Panc1 (cell line): ENCODE measurements around the gene COL4A1. TPM values are rescaled to one million over a fixed set of nuclear protein-coding genes. Genes with fewer than 3 reads are reported as not detected.

ENCODE experiments used
- ATAC-seq: fragments of 200-7000 bp; cut with Tn5 transposase; 2 replicates; pipeline ENCODE4 v1.9.1; 2020; ENCODE audit warnings: mild to moderate bottlenecking, moderate library complexity
- BruUV-seq: library from RNA; stranded (reverse); fragments of 400-500 nt; replicated peaks from 2 replicates; lab custom pipeline; 2021; lab: Mats Ljungman, UMichigan
- CTCF ChIA-PET: fragments of 300-600 bp; sonication (Branson Sonifier 250); formaldehyde crosslinking; loops from one replicate; lab custom pipeline; 2022; ENCODE audit warnings: antibody characterized with exemption; lab: Charles Lee
- POLR2A ChIA-PET: fragments of 300-600 bp; sonication (Branson Sonifier 250); formaldehyde crosslinking; loops from one replicate; lab custom pipeline; 2022; ENCODE audit warnings: antibody characterized with exemption; lab: Charles Lee
- DNase-seq: peaks from one replicate; pipeline ENCODE4 v3.0.0-alpha.2; 2010; ENCODE audit warnings: low read depth, low spot score
- H3K27ac ChIP-seq: 2 replicates; pipeline ENCODE4 v1.5.1; 2011; ENCODE audit warnings: mild to moderate bottlenecking, low read length, inconsistent platforms
- H3K27me3 ChIP-seq: fragments of 200-500 bp; sonication (Bioruptor generic); 2 replicates; pipeline ENCODE4 v1.6.0; 2014; ENCODE audit warnings: low read length, inconsistent platforms; ENCODE audit not compliant: control insufficient read depth, insufficient read depth
- H3K36me3 ChIP-seq: fragments of 200-500 bp; sonication (Bioruptor generic); 2 replicates; pipeline ENCODE4 v1.5.1; 2014; ENCODE audit warnings: inconsistent platforms, mild to moderate bottlenecking, low read length, moderate library complexity; ENCODE audit not compliant: control insufficient read depth, insufficient read depth
- H3K4me1 ChIP-seq: 2 replicates; pipeline ENCODE4 v1.5.1; 2011; ENCODE audit warnings: inconsistent platforms, mild to moderate bottlenecking, low read length, moderate library complexity; ENCODE audit not compliant: control insufficient read depth, insufficient read depth
- H3K4me3 ChIP-seq, 2 experiments: 2 replicates each; pipeline ENCODE4 v1.5.1; 2011 to 2012; ENCODE audit warnings: low read depth in 2 of 2, low read length in 2 of 2, mild to moderate bottlenecking in 2 of 2, inconsistent platforms in 1 of 2, moderate library complexity in 1 of 2
- H3K9me3 ChIP-seq: fragments of 200-500 bp; sonication (Bioruptor generic); 2 replicates; pipeline ENCODE4 v1.5.1; 2014; ENCODE audit warnings: low read depth, mild to moderate bottlenecking, inconsistent platforms, low read length, moderate library complexity; ENCODE audit not compliant: control insufficient read depth, insufficient read depth
- CTCF ChIP-seq: fragments of 450-650 bp; IDR thresholded peaks from 2 replicates; pipeline ENCODE4 v1.5.1; 2017; ENCODE audit warnings: mild to moderate bottlenecking
- POLR2AphosphoS5 ChIP-seq: IDR thresholded peaks from 2 replicates; pipeline ENCODE4 v1.6.1; 2012; ENCODE audit warnings: mild to moderate bottlenecking, low read depth, low read length, moderate library complexity
- REST ChIP-seq, 2 experiments: IDR thresholded peaks; 2 replicates each; pipeline ENCODE4 v1.6.1; 2011 to 2012; ENCODE audit warnings: low read depth in 2 of 2, control low read depth in 1 of 2, low read length in 1 of 2, mild to moderate bottlenecking in 1 of 2, moderate library complexity in 1 of 2; ENCODE audit not compliant: insufficient read depth in 1 of 2
- SIN3A ChIP-seq: IDR thresholded peaks from 2 replicates; pipeline ENCODE4 v1.6.1; 2012; ENCODE audit warnings: low read depth, mild to moderate bottlenecking, low read length, moderate library complexity, borderline replicate concordance; ENCODE audit not compliant: insufficient read depth
- TCF7L2 ChIP-seq: IDR thresholded peaks from 2 replicates; pipeline ENCODE4 v1.6.1; 2011; ENCODE audit warnings: mild to moderate bottlenecking, low read depth, low read length, inconsistent platforms
- in situ Hi-C: cut with HindIII; loops from 2 replicates; pipeline ENCODE4 v1.10.0; 2016; ENCODE audit warnings: low sequenced_read_pairs, low pct_unique_long_range_greater_than_20kb
- intact Hi-C: fragments of 100-400 bp; cut with micrococcal nuclease; formaldehyde crosslinking; loops from one replicate; pipeline ENCODE4 v1.10.0; 2022; ENCODE audit not compliant: unreplicated experiment
- total RNA-seq: library from RNA; stranded (reverse); gene quantifications from one replicate; pipeline ENCODE4 v1.2.1, GENCODE V29; 2021; ENCODE audit not compliant: unreplicated experiment

Gene COL4A1
- total RNA-seq, 1 experiment from 2014 or later = 1.1 TPM

GRCh38 chr13:110157718-110158117, 149.2 kb downstream of the COL4A1 start:
- CTCF ChIA-PET = no interaction called here
- DNase-seq (no peak), ATAC-seq (no peak)
- in situ Hi-C loops = no loop called here
- no peak overlapping the region for H3K4me3 ChIP-seq
- POLR2A ChIA-PET = no interaction called here
- intact Hi-C loops = no loop called here
- no peaks in the 10 kb centered on the region for H3K27me3 ChIP-seq
- TF ChIP-seq TCF7L2 (no peak), CTCF (no peak), SIN3A (no peak), POLR2AphosphoS5 (no peak), REST (IDR thresholded peaks at IDR 0.05; ENCODE audit: insufficient read depth in 1 of 2, low read depth in 2 of 2, low read length in 1 of 2) (no peak)
- H3K9me3 ChIP-seq = no peaks in the 10 kb centered on the region
- no peaks in the 10 kb centered on the region for H3K4me1 ChIP-seq
- no peak overlapping the region for H3K27ac ChIP-seq
- no TSS peak for BruUV-seq
- H3K36me3 ChIP-seq = no peaks in the 10 kb centered on the region

GRCh38 chr13:110156301-110157049, 150.5 kb downstream of the COL4A1 start:
- Histone ChIP-seq H3K9me3 (no peaks in the 10 kb centered on the region), H3K27ac (no peak overlapping the region), H3K36me3 (no peaks in the 10 kb centered on the region), H3K4me3 (no peak overlapping the region), H3K27me3 (no peaks in the 10 kb centered on the region), H3K4me1 (no peaks in the 10 kb centered on the region)
- no TSS peak for BruUV-seq
- DNase-seq = no peak
- intact Hi-C loops = no loop called here
- in situ Hi-C loops = no loop called here
- no peak for TF ChIP-seq POLR2AphosphoS5
- no peak for TF ChIP-seq REST (IDR thresholded peaks at IDR 0.05; ENCODE audit: insufficient read depth in 1 of 2, low read depth in 2 of 2, low read length in 1 of 2)
- no peak for TF ChIP-seq CTCF
- no peak for TF ChIP-seq TCF7L2
- TF ChIP-seq SIN3A = no peak
- no peak for ATAC-seq
- ChIA-PET POLR2A (no interaction called here), CTCF (no interaction called here)
